Panc1 (cell line): ENCODE data around the gene ARID2. TPM values are rescaled to one million over a fixed set of nuclear protein-coding genes. Genes with fewer than 3 reads are reported as not detected.

Experiments used
- ATAC-seq: fragments of 200-7000 bp; cut with Tn5 transposase; 2 replicates; pipeline ENCODE4 v1.9.1; 2020; ENCODE audit warnings: mild to moderate bottlenecking, moderate library complexity
- BruUV-seq: library from RNA; stranded (reverse); fragments of 400-500 nt; replicated peaks from 2 replicates; lab custom pipeline; 2021; lab: Mats Ljungman, UMichigan
- CTCF ChIA-PET: fragments of 300-600 bp; sonication (Branson Sonifier 250); formaldehyde crosslinking; loops from one replicate; lab custom pipeline; 2022; ENCODE audit warnings: antibody characterized with exemption; lab: Charles Lee
- POLR2A ChIA-PET: fragments of 300-600 bp; sonication (Branson Sonifier 250); formaldehyde crosslinking; loops from one replicate; lab custom pipeline; 2022; ENCODE audit warnings: antibody characterized with exemption; lab: Charles Lee
- DNase-seq: peaks from one replicate; pipeline ENCODE4 v3.0.0-alpha.2; 2010; ENCODE audit warnings: low read depth, low spot score
- H3K27ac ChIP-seq: 2 replicates; pipeline ENCODE4 v1.5.1; 2011; ENCODE audit warnings: mild to moderate bottlenecking, low read length, inconsistent platforms
- H3K27me3 ChIP-seq: fragments of 200-500 bp; sonication (Bioruptor generic); 2 replicates; pipeline ENCODE4 v1.6.0; 2014; ENCODE audit warnings: low read length, inconsistent platforms; ENCODE audit not compliant: control insufficient read depth, insufficient read depth
- H3K36me3 ChIP-seq: fragments of 200-500 bp; sonication (Bioruptor generic); 2 replicates; pipeline ENCODE4 v1.5.1; 2014; ENCODE audit warnings: inconsistent platforms, mild to moderate bottlenecking, low read length, moderate library complexity; ENCODE audit not compliant: control insufficient read depth, insufficient read depth
- H3K4me1 ChIP-seq: 2 replicates; pipeline ENCODE4 v1.5.1; 2011; ENCODE audit warnings: inconsistent platforms, mild to moderate bottlenecking, low read length, moderate library complexity; ENCODE audit not compliant: control insufficient read depth, insufficient read depth
- H3K4me3 ChIP-seq, 2 experiments: 2 replicates each; pipeline ENCODE4 v1.5.1; 2011 to 2012; ENCODE audit warnings: low read depth in 2 of 2, low read length in 2 of 2, mild to moderate bottlenecking in 2 of 2, inconsistent platforms in 1 of 2, moderate library complexity in 1 of 2
- H3K9me3 ChIP-seq: fragments of 200-500 bp; sonication (Bioruptor generic); 2 replicates; pipeline ENCODE4 v1.5.1; 2014; ENCODE audit warnings: low read depth, mild to moderate bottlenecking, inconsistent platforms, low read length, moderate library complexity; ENCODE audit not compliant: control insufficient read depth, insufficient read depth
- CTCF ChIP-seq: fragments of 450-650 bp; IDR thresholded peaks from 2 replicates; pipeline ENCODE4 v1.5.1; 2017; ENCODE audit warnings: mild to moderate bottlenecking
- POLR2AphosphoS5 ChIP-seq: IDR thresholded peaks from 2 replicates; pipeline ENCODE4 v1.6.1; 2012; ENCODE audit warnings: mild to moderate bottlenecking, low read depth, low read length, moderate library complexity
- REST ChIP-seq, 2 experiments: IDR thresholded peaks; 2 replicates each; pipeline ENCODE4 v1.6.1; 2011 to 2012; ENCODE audit warnings: low read depth in 2 of 2, control low read depth in 1 of 2, low read length in 1 of 2, mild to moderate bottlenecking in 1 of 2, moderate library complexity in 1 of 2; ENCODE audit not compliant: insufficient read depth in 1 of 2
- SIN3A ChIP-seq: IDR thresholded peaks from 2 replicates; pipeline ENCODE4 v1.6.1; 2012; ENCODE audit warnings: low read depth, mild to moderate bottlenecking, low read length, moderate library complexity, borderline replicate concordance; ENCODE audit not compliant: insufficient read depth
- TCF7L2 ChIP-seq: IDR thresholded peaks from 2 replicates; pipeline ENCODE4 v1.6.1; 2011; ENCODE audit warnings: mild to moderate bottlenecking, low read depth, low read length, inconsistent platforms
- in situ Hi-C: cut with HindIII; loops from 2 replicates; pipeline ENCODE4 v1.10.0; 2016; ENCODE audit warnings: low sequenced_read_pairs, low pct_unique_long_range_greater_than_20kb
- intact Hi-C: fragments of 100-400 bp; cut with micrococcal nuclease; formaldehyde crosslinking; loops from one replicate; pipeline ENCODE4 v1.10.0; 2022; ENCODE audit not compliant: unreplicated experiment
- total RNA-seq: library from RNA; stranded (reverse); gene quantifications from one replicate; pipeline ENCODE4 v1.2.1, GENCODE V29; 2021; ENCODE audit not compliant: unreplicated experiment

Gene ARID2
- total RNA-seq, 1 experiment from 2014 or later = 39.5 TPM

GRCh38 chr12:45713078-45713477 is 16.4 kb upstream of the ARID2 start:
- H3K36me3 ChIP-seq = no peaks in the 10 kb centered on the region
- no peaks in the 10 kb centered on the region for H3K27me3 ChIP-seq
- no peaks in the 10 kb centered on the region for H3K9me3 ChIP-seq
- intact Hi-C loops = no loop called here
- no peaks in the 10 kb centered on the region for H3K4me1 ChIP-seq
- ChIA-PET POLR2A (no interaction called here), CTCF (no interaction called here)
- TF ChIP-seq REST (IDR thresholded peaks at IDR 0.05; ENCODE audit: insufficient read depth in 1 of 2, low read depth in 2 of 2, low read length in 1 of 2) (no peak), SIN3A (no peak), CTCF (no peak), TCF7L2 (no peak), POLR2AphosphoS5 (no peak)
- ATAC-seq (no peak), DNase-seq (no peak)
- no TSS peak for BruUV-seq
- in situ Hi-C loops = no loop called here
- no peak overlapping the region for H3K4me3 ChIP-seq
- H3K27ac ChIP-seq = no peak overlapping the region

GRCh38 chr12:45718306-45718705 is 11.2 kb upstream of the ARID2 start:
- BruUV-seq = no TSS peak
- intact Hi-C loops = no loop called here
- DNase-seq (no peak), ATAC-seq (no peak)
- no peaks in the 10 kb centered on the region for H3K27me3 ChIP-seq
- no peaks in the 10 kb centered on the region; the same call in 1 of the 2 replicates for H3K4me1 ChIP-seq
- H3K9me3 ChIP-seq = no peaks in the 10 kb centered on the region
- no peaks in the 10 kb centered on the region; the same call in 1 of the 2 replicates for H3K36me3 ChIP-seq
- no peak overlapping the region; the same call in 1 of the 2 replicates for H3K27ac ChIP-seq
- ChIA-PET POLR2A (no interaction called here), CTCF (no interaction called here)
- no peak overlapping the region for H3K4me3 ChIP-seq
- no peak for TF ChIP-seq SIN3A
- TF ChIP-seq TCF7L2 = no peak
- TF ChIP-seq CTCF = no peak
- TF ChIP-seq REST (IDR thresholded peaks at IDR 0.05; ENCODE audit: insufficient read depth in 1 of 2, low read depth in 2 of 2, low read length in 1 of 2) = no peak
- no peak for TF ChIP-seq POLR2AphosphoS5
- in situ Hi-C loops = no loop called here
